ENCODE measurements around the gene RIIAD1. TPM values are rescaled to one million over a fixed set of nuclear protein-coding genes. Genes with fewer than 3 reads are reported as not detected.
"Not testable (repeated sequence)": the region's sequence is repeated elsewhere in the genome, so short reads cannot be mapped to it uniquely, and the experiment has no call there.

The RIIAD1 gene
- total and polyA plus RNA-seq, 2 experiments from 2014 or later: 1.2 TPM; not detected in 1

DNA sequence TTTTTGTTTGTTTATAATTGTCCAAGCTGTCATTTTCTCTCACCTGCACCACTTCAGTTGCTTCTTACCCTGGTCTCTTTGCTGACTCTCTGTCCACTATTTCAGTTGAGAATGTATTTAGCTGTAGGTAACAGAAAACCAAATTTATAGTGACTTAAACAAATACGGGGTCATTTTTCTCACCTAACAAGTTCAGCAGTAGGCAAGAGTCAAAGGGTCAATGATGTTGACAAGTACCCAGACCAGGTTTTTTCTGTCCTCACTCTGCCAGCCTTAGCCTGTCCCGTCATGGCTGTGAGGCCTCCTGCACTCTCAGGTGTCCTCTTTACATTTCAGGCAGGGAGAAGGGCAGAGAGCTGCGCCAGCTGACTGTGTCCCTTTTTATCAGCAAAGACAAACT, 11.8 kb downstream of the RIIAD1 start:
- no peak for TF ChIP-seq EZH2phosphoT487 (IDR thresholded peaks at IDR 0.05; ENCODE audit: insufficient read depth, low read depth)
- TF ChIP-seq EZH2 (IDR thresholded peaks at IDR 0.05; ENCODE audit: insufficient read depth, poor library complexity, severe bottlenecking): no peak
- Histone ChIP-seq H3K9me3 (ENCODE audit: low read depth) (no peaks in the 10 kb centered on the region), H3K36me3 (ENCODE audit: low read depth) (no peaks in the 10 kb centered on the region), H4K20me1 (ENCODE audit: insufficient read depth) (no peaks in the 10 kb centered on the region), H3K9me2 (ENCODE audit: insufficient read depth) (no peaks in the 10 kb centered on the region), H3K4me3 (no peak overlapping the region), H3K27ac (no peak overlapping the region), H2AFZ (no peak overlapping the region), H3K79me2 (ENCODE audit: insufficient read depth) (no peaks in the 10 kb centered on the region), H3K27me3 (replicated peaks; ENCODE audit: insufficient read depth) (no peaks in the 10 kb centered on the region), H3K9ac (no peak overlapping the region), H3K4me2 (ENCODE audit: unreplicated experiment) (no peak overlapping the region), H3K4me1 (ENCODE audit: insufficient read depth) (no peaks in the 10 kb centered on the region), H3F3A (ENCODE audit: insufficient read depth) (no peaks in the 10 kb centered on the region)
- 73 to 92% methylated on average over 3 of the region's 3 CpGs for WGBS, 2 experiments (ENCODE audit: low coverage in 1 of 2, low lambda C conversion rate in 2 of 2, missing lambda C conversion rate in 2 of 2)
- in situ Hi-C loops (cut with MboI): loop anchor here (10.0 kb wide), 1 partner anchor 278 kb away; the partner anchor contains the start of gene POGZ
- no peak for DNase-seq

DNA sequence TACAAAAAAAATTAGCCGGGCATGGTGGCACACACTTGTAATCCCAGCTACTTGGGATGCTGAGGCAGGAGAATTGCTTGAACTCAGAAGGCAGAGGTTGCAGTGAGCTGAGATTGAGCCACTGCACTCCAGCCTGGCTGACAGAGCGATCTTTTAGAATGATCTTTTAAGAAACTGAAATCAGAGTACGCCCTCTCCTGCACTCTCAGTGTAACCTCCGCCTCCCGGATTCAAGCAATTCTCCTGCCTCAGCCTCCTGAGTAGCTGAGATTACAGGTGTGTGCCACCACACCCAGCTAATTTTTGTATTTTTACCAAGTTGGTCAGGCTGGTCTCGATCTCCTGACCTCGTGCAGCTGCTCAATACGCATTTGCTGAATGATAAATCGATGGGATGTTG, 12.7 kb downstream of the RIIAD1 start:
- in situ Hi-C loops (cut with MboI): loop anchor here (10.0 kb wide), 1 partner anchor 279 kb away; the partner anchor contains the start of gene POGZ
- not testable (repeated sequence) for H3F3A ChIP-seq (ENCODE audit: insufficient read depth); H3K36me3 ChIP-seq (ENCODE audit: low read depth); H3K27ac ChIP-seq; H3K4me2 ChIP-seq (ENCODE audit: unreplicated experiment); H3K9me2 ChIP-seq (ENCODE audit: insufficient read depth); H3K4me3 ChIP-seq; H3K4me1 ChIP-seq (ENCODE audit: insufficient read depth); H3K9ac ChIP-seq; H3K27me3 ChIP-seq (replicated peaks; ENCODE audit: insufficient read depth); H3K79me2 ChIP-seq (ENCODE audit: insufficient read depth); H2AFZ ChIP-seq; H4K20me1 ChIP-seq (ENCODE audit: insufficient read depth); DNase-seq; H3K9me3 ChIP-seq (ENCODE audit: low read depth)
- WGBS, 2 experiments (ENCODE audit: low coverage in 1 of 2, low lambda C conversion rate in 2 of 2, missing lambda C conversion rate in 2 of 2): 81 to 82% methylated on average over 9 of the region's 9 CpGs

DNA sequence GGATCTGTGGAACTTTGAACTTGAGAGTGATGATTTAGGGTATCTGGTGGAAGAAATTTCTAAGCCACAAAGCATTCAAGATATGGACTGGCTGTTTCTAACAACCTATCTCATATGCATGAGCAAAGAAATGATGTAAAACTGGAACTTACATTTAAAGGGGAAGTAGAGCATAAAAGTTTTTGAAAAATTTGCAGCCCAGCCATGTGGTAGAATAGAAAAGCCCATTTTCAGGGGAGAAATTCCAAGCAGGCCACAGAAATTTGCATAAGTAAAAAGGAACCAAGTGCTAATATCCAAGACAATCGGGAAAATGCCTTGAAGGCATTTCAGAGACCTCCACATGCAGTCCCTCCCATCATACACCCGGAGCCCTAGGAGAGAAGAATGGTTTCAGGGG, 15.7 kb downstream of the RIIAD1 start:
- H3K4me2 ChIP-seq (ENCODE audit: unreplicated experiment): no peak overlapping the region
- H3K27ac ChIP-seq: no peak overlapping the region
- no peaks in the 10 kb centered on the region for H3F3A ChIP-seq (ENCODE audit: insufficient read depth)
- no peak overlapping the region for H2AFZ ChIP-seq
- 0 out of 2 replicates have a peak, but pooled peaks cover 6% of the 10 kb centered on the region for H3K27me3 ChIP-seq (replicated peaks; ENCODE audit: insufficient read depth)
- H4K20me1 ChIP-seq (ENCODE audit: insufficient read depth): no peaks in the 10 kb centered on the region
- DNase-seq: no peak
- no peaks in the 10 kb centered on the region for H3K4me1 ChIP-seq (ENCODE audit: insufficient read depth)
- 54 to 58% methylated on average over 2 of the region's 2 CpGs for WGBS, 2 experiments (ENCODE audit: low coverage in 1 of 2, low lambda C conversion rate in 2 of 2, missing lambda C conversion rate in 2 of 2)
- H3K9ac ChIP-seq: no peak overlapping the region
- no peaks in the 10 kb centered on the region for H3K36me3 ChIP-seq (ENCODE audit: low read depth)
- in situ Hi-C loops (cut with MboI): loop anchor here (10.0 kb wide), 1 partner anchor 282 kb away; the partner anchor contains the start of gene POGZ
- no peaks in the 10 kb centered on the region for H3K79me2 ChIP-seq (ENCODE audit: insufficient read depth)
- no peaks in the 10 kb centered on the region for H3K9me2 ChIP-seq (ENCODE audit: insufficient read depth)
- no peaks in the 10 kb centered on the region for H3K9me3 ChIP-seq (ENCODE audit: low read depth)
- no peak overlapping the region for H3K4me3 ChIP-seq
- TF ChIP-seq EZH2phosphoT487 (IDR thresholded peaks at IDR 0.05; ENCODE audit: insufficient read depth, low read depth): no peak
- TF ChIP-seq EZH2 (IDR thresholded peaks at IDR 0.05; ENCODE audit: insufficient read depth, poor library complexity, severe bottlenecking): no peak

DNA sequence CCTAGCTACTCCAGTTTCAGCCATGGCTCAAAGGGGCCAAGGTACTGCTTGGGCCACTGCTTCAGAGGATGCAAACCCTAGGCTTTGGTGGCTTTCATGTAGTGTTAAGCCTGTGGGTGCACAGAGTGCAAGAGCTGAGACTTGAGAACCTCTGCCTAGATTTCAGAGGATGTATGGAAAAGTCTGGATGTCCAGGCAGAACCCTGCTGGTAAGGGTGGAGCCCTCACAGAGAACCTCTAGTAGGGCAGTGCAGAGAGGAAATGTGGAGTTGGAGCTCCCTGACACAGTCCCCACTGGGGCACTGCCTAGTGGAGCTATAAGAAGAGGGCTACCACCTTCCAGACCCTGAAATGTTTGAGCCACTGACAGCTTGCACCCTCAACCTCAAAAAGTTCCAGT, 16.2 kb downstream of the RIIAD1 start:
- Histone ChIP-seq H3K27ac (no peak overlapping the region), H3K36me3 (ENCODE audit: low read depth) (no peaks in the 10 kb centered on the region), H4K20me1 (ENCODE audit: insufficient read depth) (no peaks in the 10 kb centered on the region), H3K79me2 (ENCODE audit: insufficient read depth) (no peaks in the 10 kb centered on the region), H2AFZ (no peak overlapping the region), H3K4me2 (ENCODE audit: unreplicated experiment) (no peak overlapping the region), H3F3A (ENCODE audit: insufficient read depth) (no peaks in the 10 kb centered on the region), H3K4me3 (no peak overlapping the region), H3K9me3 (ENCODE audit: low read depth) (no peaks in the 10 kb centered on the region), H3K4me1 (ENCODE audit: insufficient read depth) (no peaks in the 10 kb centered on the region), H3K9ac (no peak overlapping the region), H3K9me2 (ENCODE audit: insufficient read depth) (no peaks in the 10 kb centered on the region), H3K27me3 (replicated peaks; ENCODE audit: insufficient read depth) (0 out of 2 replicates have a peak, but pooled peaks cover 8% of the 10 kb centered on the region)
- TF ChIP-seq EZH2phosphoT487 (IDR thresholded peaks at IDR 0.05; ENCODE audit: insufficient read depth, low read depth) (no peak), EZH2 (IDR thresholded peaks at IDR 0.05; ENCODE audit: insufficient read depth, poor library complexity, severe bottlenecking) (no peak)
- DNase-seq: no peak
- in situ Hi-C loops (cut with MboI): loop anchor here (10.0 kb wide), 1 partner anchor 283 kb away; the partner anchor contains the start of gene POGZ
